ENCODE data around the gene MYDGF. TPM values are rescaled to one million over a fixed set of nuclear protein-coding genes. Genes with fewer than 3 reads are reported as not detected.
A peak's percentile ranks its signal among the peaks of the same experiment; 100 is the strongest.

MYDGF gene
- total and polyA plus RNA-seq, 2 of the 13 experiments (the other 11 are each of a cell fraction or from before 2014, with no cell fraction given) = 116 to 198 TPM

GRCh38 chr19:4636151-4636717 lies 33.9 kb downstream of the MYDGF start (continued):
- no peak for TF ChIP-seq TFE3 (CRISPR knock-in tag; IDR thresholded peaks at IDR 0.05)
- TF ChIP-seq ZNF644 (CRISPR knock-in tag; IDR thresholded peaks at IDR 0.05; ENCODE audit: low read depth) = no peak
- no peak for TF ChIP-seq MZF1 (CRISPR knock-in tag; IDR thresholded peaks at IDR 0.05; ENCODE audit: borderline replicate concordance)
- TF ChIP-seq CBX2 (IDR thresholded peaks at IDR 0.05; ENCODE audit: low read depth, low read length) = no peak
- no peak for TF ChIP-seq CBX2 (CRISPR knock-in tag; IDR thresholded peaks at IDR 0.05; ENCODE audit: low read depth)
- peak; percentile 66 for TF ChIP-seq HOXA3 (CRISPR knock-in tag; IDR thresholded peaks at IDR 0.05)
- TF ChIP-seq ZBTB2 (CRISPR knock-in tag; IDR thresholded peaks at IDR 0.05; ENCODE audit: low read depth) = no peak
- no peak for TF ChIP-seq RFX5 (IDR thresholded peaks at IDR 0.05; ENCODE audit: low read depth, low read length)
- no peak for TF ChIP-seq ZNF670 (CRISPR knock-in tag; IDR thresholded peaks at IDR 0.05; ENCODE audit: borderline replicate concordance)
- TF ChIP-seq ZNF234 (CRISPR knock-in tag; conservative IDR thresholded peaks at IDR 0.05) = no peak
- TF ChIP-seq ZNF350 (CRISPR knock-in tag; IDR thresholded peaks at IDR 0.05; ENCODE audit: borderline replicate concordance, low read depth) = no peak
- no peak for TF ChIP-seq ERF (CRISPR knock-in tag; IDR thresholded peaks at IDR 0.05)
- TF ChIP-seq TMF1 (CRISPR knock-in tag; IDR thresholded peaks at IDR 0.05; ENCODE audit: low read depth) = no peak
- peak; percentile 95 for TF ChIP-seq RAD21 (CRISPR knock-in tag; IDR thresholded peaks at IDR 0.05)
- peak; percentile 66 for TF ChIP-seq AGO1 (IDR thresholded peaks at IDR 0.05; ENCODE audit: low read depth, low read length, poor library complexity, severe bottlenecking)
- TF ChIP-seq ZNF543 (CRISPR knock-in tag; IDR thresholded peaks at IDR 0.05) = no peak
- no peak for TF ChIP-seq NFRKB (IDR thresholded peaks at IDR 0.05)
- no peak for TF ChIP-seq TIGD3 (CRISPR knock-in tag; IDR thresholded peaks at IDR 0.05; ENCODE audit: borderline replicate concordance)
- no peak for TF ChIP-seq MEF2D (CRISPR knock-in tag; IDR thresholded peaks at IDR 0.05)
- TF ChIP-seq ZHX2 (IDR thresholded peaks at IDR 0.05; ENCODE audit: low read depth) = no peak
- TF ChIP-seq ZHX2 (CRISPR knock-in tag; IDR thresholded peaks at IDR 0.05; ENCODE audit: borderline replicate concordance) = 0 out of 2 replicates have a peak, but pooled peaks have one; percentile 32
- no peak for TF ChIP-seq SRF (IDR thresholded peaks at IDR 0.05; ENCODE audit: low read depth, low read length)

Data from HepG2 (cell line).